Tongue (tissue), 2 donors: ENCODE measurements around the gene DCTN1. TPM values are rescaled to one million over a fixed set of nuclear protein-coding genes. Genes with fewer than 3 reads are reported as not detected.

ENCODE experiments used
- DNase-seq: peaks from one replicate; pipeline ENCODE4 v3.0.0-alpha.2; 2015
- total RNA-seq: library from RNA; depleted of rRNA; stranded (reverse); fragments of >200 nt; gene quantifications from one replicate; pipeline ENCODE4 v1.2.3, GENCODE V29; 2014

Gene DCTN1
- total RNA-seq, 1 donor from 2014 or later = 103 TPM

DNA sequence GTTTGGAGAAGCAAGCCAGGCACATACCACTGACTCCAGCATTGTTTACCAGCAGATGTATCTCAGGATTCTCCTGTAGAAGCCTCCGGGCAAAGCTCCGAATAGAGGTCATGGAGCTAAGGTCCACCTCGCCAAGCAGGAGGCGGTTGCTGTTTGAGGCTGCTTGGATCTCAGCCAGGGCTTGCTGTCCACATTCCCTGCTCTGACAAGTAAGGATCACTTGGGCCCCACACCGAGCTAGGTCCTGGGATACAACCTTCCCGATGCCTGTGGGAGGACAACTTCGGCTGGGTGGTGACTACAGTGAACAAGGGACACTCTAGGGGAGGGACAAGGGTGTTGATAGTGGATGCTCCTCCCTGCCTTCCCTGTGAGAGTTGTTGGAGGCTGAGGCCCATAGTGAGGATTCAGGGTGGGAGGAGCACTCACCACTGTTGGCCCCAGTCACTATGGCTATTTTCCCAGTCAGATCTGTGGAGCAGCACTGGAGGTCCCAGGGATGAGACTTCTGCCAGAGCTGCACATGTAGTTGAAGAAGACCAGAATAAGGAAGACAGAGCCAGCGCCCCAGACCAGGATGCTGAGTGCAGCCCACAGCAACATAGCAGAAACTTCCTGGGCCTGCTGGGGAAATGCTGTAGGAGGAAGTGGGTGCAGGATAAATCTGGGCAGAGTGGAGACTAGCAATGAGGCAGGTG lies 33.0 kb upstream of the DCTN1 start:
- peak; percentile 29 for DNase-seq

DNA sequence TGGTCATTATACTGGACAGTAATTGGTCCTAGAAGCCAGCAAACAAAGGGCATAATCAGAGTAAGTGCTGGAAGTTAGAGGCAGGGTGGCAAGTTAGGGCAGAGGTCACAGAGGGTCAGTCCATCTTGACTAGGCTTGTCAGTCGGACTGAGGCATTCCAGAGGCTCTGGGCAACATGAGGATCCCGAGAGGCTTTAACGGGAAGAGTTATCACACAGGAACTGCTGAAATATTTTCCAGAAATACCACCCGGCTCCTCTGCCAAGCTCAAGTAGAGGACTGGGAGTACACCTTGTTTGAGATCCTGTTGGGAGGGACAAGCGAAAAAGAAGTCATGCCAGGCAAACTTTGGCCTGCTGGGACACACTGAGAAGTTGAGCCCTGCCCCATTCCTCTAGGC lies 27.6 kb upstream of the DCTN1 start:
- DNase-seq = no peak

DNA sequence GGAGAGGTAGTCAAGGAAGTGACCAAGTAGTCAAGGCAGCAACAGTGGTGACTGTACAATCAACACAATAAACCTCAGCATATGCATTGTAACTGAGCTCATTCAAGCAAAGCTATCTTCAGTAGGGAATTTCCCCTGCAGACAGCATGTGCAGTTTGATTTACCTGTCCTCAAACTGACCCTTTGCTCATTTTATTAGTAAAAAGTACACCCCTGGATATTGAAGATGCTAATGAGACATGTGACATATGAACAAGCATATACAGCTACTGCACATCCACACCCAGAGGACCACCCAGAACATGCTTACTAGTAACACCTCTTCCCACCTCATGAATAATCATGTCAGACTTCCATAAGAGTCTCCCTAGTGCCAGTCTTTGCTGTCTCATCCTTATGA lies 25.9 kb upstream of the DCTN1 start:
- no peak for DNase-seq

DNA sequence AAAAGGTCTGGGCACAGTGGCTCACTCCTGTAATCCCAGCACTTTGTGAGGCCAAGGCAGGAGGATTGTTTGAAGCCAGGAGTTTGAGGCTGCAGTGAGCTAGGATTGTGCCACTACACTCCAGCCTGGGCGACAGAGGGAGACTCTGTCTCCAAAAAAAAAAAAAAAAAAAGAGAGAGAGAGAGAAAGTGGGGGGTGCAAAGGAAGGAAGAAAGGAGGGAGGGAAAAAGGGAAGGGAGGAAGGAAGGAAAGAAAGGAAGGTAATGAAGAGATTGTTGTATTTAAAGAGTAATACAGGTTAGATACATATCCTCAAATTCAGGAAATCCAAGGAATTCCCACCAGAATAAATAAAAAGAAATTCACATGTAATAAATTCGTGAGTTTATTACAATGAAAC lies 21.8 kb upstream of the DCTN1 start:
- no peak for DNase-seq

DNA sequence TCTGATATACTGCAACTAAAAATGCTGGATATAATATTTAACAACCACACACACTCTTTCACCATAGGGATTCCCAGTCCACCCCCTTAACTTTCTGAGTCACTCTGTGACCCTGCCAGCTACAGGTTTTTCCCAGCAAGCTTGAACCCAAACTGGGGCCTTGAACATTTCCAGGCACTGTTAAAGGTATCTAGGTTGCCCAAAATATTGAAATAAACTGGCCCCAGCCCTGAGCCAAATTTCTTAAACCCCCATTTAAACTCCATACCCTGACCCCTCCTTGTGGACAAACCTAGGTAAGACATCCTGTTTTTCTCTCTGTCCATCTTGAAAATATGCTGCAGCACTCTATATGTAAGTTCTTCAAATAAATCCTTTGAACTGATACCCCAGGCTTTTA lies 19.7 kb upstream of the DCTN1 start:
- peak; percentile 11 for DNase-seq

DNA sequence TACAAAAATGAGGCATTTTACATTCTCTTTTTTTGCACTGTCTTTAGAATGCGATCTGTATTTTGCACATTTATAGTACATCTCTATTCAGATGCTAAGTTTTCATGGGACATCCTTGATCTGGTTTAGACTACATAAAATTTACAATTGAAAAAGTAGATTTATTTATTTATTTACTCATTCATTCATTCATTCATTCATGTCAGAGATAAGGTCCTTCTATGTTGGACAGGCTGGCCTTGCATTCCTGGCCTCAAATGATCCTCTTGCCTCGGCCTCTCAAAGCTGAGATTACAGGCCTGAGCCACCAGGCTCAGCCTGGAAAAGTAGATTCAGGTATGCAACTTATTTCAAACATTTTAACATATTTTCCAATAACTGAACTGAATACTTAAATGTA lies 16.0 kb upstream of the DCTN1 start:
- no peak for DNase-seq

DNA sequence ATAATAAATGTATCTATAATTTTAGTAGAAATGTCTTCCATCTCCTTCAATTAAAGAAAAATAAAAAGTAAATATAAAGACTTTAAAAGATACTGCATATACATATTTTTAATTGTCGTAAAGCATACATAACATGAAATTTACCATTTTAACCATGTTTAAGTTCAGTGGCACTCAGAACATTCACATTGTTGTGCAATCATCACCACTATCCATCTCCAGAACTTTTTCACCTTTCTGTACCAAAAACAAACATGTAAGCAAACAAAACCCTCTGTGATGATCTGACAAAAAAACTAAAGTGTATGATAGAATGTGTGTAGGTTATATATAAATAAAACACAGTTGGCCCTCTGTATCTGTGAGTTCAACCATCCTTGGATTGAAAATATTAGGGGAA lies 13.4 kb upstream of the DCTN1 start:
- DNase-seq = no peak

DNA sequence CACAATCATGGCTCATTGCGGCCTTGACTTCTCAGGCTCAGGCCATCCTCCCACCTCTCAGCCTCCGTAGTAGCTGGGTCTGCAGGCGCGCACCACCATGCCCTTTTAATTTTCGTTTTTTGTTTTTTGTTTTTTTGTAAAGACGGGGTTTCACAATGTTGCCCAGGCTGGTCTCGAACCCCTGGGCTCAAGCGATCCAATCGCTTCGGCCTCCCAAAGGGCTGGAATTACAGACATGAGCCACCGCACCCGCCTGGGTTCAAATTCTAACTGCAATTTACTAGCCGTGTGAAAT lies 12.3 kb upstream of the DCTN1 start:
- DNase-seq = no peak

DNA sequence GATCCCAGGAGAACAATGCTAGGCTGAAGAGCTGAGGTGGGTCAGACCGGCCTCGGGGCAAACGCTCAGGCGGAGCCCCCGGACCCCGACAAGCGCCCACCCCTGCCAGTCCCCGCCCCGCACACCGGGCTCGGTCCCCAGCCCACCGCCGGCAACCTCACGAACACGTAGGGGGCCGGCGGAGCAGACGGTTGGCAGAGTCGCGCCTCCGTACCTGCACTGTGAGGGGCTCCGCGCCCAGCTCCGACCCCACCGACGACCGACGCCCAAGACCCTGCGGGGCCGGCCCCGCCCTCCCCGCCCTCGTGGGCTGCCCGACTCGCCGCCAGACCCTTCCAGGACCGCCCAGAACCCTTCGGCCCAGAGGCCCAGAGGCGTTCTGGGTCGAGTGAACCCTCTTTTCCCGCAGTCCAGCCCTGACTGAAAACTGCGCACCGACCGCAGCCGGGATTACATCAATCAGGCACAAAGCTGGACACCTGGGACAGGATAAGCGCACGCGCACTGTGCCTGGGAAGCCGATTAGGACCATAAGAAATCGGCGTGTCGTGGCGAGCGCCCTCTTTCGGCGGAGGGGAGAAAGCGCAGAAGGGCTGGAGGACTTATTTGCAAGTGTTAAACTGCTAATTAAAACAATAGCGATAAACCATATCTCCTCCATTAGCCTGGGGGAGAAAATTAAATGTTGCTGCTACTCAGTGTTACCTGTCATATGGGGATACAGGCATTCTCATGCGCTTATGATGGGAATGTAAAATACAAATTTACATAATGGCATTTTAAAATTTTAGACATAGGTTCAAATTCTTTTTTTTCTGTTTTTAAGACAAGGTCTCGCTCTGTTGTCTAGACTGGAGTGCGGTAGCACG lies 11.7 kb upstream of the DCTN1 start:
- DNase-seq = peak; percentile 98

DNA sequence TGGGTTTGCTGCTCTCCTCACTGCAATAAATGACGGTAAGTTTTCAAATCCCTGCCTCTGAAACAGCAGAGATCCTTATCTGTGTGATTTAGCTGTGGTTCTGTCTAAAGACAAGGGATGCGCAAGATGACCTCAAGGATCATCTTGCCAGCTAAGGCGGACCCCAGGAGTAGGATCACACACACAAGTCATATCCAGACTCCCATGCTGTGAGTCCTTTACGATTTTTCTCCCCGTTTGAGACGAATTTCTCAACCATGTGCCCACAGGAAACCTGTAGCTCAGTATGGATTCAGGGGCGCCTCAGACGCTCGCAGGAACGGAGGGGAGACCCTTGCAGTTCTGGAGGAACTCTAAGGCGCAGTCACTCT lies 11.1 kb upstream of the DCTN1 start:
- DNase-seq = peak; percentile 34

DNA sequence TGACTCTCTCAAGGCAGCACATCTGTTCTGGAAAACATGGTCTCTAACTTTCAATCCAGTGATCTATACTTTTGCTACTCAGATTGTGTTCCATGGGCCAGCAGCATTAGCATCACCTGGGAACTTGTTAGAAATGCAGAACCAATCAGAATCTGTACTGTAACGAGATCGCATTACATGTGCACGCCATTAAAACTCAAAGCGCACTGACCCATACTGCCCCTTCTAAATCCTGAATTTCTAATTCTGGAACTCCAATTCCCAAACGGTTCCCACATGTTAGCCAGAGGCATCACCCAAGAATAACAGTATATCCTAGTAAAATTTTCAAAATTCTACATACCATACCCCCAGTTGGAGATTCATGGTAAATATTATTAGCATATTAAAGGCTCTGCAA lies 10.5 kb upstream of the DCTN1 start:
- no peak for DNase-seq

DNA sequence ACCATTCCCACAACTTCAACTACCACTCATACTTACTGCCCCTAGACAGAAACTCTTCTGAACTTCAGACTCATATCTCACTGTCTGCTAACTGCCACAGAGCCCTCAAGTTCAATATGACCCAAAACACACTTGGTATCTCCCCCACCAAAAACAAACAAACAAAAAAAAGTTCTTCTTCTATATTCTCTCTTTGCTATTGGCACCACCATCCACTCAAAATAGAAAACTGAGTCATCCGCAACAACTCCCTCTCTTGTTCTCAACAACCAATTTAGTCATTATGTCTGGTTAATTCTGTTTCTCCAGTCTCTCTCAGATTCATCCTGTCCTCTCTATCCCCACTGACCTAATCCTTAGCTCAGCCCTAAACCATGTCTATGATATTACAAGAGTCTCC lies 7.2 kb upstream of the DCTN1 start:
- DNase-seq = no peak

DNA sequence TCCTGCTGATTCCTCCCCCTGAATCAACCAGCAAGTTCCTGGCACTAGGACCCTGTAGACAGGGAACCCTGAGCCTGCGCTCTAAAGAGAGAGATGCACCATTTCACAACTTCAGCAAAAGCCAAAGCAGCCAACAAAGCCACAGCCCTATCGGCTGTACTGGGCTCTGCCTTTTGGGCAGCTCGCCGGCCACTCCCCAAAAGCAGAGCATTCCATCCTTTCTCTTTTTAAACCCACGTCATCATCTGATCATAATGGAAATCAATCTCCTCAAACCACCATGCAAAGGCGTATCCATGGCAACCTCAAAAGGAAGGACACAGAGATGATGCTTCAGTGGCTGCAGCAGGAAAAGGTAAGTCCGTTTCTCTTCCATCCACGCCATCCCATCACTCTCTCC lies 5.3 kb upstream of the DCTN1 start:
- DNase-seq = no peak

DNA sequence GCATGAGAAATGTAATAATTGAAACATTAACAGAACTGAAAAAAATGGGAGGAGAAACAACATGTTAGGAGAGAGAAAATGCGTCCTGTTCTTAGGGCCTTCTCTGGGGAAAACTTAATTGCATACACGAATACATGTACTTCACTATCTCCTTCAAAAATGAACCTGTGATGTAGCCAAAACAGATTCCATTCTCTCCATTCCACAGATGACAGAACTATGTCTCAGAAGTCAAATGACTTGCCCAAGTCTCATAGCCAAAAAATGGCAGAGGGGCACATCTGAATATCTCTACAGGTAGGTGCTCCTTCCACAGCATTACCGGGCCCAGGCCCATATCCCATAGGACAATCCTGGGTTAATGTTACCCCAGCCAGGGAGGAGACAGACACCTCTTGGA lies 3.9 kb upstream of the DCTN1 start:
- no peak for DNase-seq

DNA sequence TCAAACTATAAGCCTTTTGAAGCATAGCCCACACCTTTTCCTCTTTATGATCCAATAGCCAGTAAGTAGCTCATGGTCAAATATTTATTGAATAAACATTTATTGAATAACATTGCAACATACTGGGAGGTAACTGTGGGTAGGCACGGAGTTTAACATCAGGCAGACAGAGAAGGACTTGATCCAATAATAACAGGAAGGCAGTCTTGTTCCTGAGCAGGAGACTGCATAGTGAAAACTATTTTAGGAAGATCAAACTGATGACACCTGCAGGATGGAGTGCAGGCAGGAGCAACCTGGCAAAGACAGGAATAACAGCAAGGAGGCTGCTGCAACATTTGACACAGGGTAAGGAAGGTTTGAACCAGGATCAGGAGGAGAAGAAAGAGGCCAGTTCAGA lies 3.1 kb upstream of the DCTN1 start:
- DNase-seq = no peak

DNA sequence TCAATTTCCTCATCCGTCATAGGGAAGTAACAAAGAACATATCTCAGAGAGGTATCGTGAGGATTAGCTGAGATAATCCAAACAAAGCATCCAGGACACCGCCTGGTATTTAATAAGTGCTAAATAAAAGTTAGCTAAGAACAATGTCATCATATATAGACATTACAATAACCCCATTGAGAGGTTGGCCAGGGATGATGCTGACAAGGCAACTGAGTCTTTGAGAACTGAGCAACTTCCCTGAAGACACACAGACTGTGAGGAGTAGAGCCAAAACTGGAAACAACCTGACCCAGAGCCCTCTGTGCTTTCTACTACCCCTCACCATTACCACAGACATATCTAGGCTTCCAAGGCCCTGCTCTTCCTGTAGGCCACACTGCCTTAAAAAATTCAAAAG lies 1.6 kb upstream of the DCTN1 start:
- DNase-seq = no peak

DNA sequence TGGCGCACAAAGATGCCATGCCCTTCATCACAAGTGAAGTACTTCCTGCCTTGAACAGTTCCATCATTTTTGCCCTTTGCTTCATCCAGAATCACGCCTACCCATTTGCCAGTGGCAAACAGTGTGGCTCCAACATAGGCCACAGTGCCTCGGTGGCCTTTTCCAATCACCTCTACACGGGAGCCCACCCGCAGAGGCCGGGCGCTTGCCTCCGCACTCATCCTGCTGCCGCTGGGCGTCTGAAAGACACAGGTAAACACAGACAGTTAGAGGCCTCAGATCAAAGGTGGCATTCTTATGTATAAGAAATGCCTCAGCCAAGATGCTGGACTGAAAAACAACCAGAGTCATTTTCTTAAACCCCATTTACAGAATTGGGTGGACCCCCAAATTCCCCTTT lies 2.1 kb downstream of the DCTN1 start:
- no peak for DNase-seq

DNA sequence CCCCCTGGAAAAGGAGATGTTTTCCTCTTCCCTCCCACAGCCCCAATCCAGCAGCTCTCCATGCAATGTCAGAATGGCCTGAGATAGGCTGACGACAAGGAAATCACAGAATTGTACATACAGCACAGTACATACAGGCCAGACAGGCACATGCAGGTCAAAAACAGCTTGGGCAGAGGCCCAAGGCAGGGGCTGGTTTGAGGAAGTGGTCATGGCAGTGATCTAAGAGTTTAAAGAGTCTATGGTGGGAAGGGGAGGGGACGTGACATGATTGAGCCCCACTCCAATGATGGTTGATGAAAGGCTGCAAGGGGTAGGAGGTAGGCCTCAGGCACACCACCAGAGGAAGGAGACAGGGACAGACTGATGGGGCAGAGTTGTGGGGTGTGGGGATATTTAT lies 4.3 kb downstream of the DCTN1 start:
- no peak for DNase-seq

DNA sequence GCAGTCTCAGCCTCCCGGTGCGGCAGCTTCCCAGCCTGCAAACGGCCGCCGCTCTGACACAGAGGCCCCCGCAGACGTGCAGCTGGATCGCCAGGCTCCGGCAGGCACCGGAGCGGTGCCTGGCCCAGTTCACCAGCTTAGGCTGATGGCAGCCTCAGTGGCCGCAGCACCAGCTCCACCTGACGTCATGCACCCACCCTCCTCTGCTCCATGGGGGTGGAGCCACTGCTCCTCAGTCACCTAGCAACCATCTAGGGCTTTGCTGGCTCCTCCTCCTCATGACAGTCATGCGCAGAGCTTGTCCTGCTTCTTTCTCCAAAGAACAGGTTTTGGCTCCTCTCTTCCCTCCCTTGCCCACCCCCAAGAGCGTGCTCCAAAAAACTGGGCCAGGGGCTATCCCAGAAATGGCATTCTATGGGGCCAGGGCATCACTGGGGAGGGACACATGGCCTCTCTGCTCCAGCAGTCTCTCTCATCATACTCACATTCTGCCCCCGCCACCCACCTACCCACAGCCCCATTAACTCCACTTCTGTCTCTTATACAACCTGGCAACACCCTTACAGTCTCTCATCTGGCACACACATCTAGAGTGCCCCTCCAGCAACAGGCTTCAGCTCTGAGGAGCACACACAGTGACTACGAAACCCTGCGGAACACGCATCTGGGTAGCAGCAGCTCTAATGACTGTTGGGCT lies 5.5 kb downstream of the DCTN1 start:
- peak; percentile 86 for DNase-seq

DNA sequence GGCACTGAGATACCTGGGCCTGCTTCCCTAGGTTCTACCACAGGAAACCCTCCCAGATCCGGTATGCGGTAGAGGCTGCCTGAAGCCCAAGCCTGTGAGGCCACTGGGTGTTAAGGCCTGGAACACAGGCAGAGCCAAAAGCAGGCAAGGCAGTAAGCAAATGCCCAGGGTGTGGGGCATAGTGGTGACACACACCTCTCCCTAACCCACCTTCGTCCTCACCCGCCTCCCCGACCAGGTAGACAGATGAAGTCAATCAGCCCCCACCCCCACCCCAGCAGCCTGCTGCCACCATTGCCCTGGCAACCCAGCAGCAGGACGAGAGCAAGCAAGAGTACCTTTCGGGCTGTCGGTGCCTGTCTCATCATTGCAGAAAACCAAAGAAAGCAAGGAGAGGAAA lies 6.1 kb downstream of the DCTN1 start:
- DNase-seq = no peak

DNA sequence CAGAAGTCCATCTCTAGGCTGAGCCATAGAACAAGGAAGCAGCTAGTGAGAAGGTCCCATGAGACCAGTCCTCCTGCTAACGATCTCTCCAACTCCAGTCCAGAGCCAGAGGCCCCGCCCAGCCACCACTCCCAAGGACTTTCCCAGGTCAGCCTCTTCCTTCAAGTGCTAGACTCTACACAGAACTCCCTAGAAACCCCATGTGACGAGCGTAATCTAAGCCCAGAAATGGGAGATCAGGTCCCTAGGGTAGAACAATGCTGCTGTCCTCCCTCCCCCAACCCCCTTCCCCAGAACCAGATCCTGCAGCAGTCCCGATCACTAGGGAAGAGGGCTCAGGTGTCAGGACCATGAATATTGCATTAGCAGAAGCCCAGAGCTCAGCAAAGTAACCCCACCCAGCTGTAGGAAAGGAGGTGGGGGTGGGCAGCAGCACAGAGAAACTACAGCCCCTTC lies 6.9 kb downstream of the DCTN1 start:
- peak; percentile 18 for DNase-seq

DNA sequence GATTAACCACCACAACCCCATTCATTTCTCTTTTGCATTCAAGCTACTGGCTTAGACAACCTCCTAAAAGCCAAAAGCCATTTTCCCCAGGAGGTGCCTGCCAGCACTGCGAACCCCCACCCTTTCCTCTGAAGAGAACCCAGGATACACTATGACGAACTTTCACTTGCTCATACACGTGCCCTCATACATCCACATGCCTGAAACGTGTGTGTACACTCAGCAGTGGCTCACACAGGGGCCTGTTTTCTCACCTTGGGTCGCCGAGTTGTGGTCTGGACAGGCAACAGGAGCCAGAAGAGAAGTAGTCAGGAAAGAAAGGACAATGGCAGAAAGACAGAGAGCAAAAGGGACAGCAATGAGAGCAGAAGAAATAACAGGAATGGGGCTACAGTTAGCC lies 7.4 kb downstream of the DCTN1 start:
- DNase-seq = no peak

DNA sequence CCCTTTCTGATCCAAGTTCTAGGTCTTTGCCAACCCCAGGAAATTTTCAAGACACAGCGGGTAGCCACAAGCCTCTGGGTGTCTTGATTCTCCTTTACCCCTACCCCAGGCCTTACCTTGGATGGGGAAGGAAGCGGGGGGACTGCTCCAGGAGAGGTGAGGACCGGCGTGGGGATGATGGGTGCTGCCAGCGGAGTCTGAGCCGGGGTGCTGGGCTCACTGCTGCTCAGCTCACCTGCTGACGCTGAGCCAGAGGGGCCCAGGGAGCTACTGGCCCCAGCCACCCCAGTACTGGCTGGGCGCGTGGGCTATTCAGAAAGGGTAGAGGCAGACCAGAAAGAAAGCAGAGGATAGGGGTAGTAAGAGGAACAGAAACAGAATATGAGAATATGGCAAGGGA lies 8.7 kb downstream of the DCTN1 start:
- no peak for DNase-seq

DNA sequence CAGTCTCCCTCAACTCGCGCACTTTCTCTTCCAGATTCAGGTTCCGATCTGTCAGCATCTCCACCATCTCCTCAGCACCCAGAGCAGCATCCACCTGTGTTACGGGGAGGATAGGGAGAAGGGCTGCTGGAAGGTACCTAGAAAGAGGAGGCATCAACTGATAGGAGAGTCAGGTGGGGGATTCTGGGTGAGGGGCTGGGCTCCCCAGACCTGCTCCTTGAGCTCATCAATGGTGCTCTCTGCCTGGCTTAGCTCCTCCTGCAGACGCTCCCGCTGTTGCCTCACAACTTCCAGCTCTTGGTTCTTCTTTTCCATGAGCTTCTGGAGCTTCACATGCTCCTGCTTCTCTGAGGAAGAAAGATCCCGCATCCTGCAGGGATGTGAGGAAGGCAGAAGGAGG lies 10.1 kb downstream of the DCTN1 start:
- no peak for DNase-seq
